H1 (cell line): ENCODE measurements around the gene VPS9D1. TPM values are rescaled to one million over a fixed set of nuclear protein-coding genes. Genes with fewer than 3 reads are reported as not detected.

Experiments
- CREB1 ChIP-seq: IDR thresholded peaks from 2 replicates; pipeline ENCODE4 v1.6.1; 2012; ENCODE audit warnings: inconsistent platforms
- RAD21 ChIP-seq, 2 experiments: IDR thresholded peaks in 1 of 2; conservative IDR thresholded peaks in 1 of 2; 2 replicates each; pipeline ENCODE4 v1.6.1; 2011; ENCODE audit warnings: low read depth in 2 of 2, low read length in 2 of 2, improper control_type of control experiment in 1 of 2, inconsistent platforms in 1 of 2, mild to moderate bottlenecking in 1 of 2, moderate library complexity in 1 of 2
- polyA plus RNA-seq, 7 experiments: library from polyadenylated mRNA; depleted of rRNA in 3 of 7; stranded (reverse) in 5 of 7; unstranded in 2 of 7; fragments of >200 nt in 5 of 7; fragments of 200-250 nt in 2 of 7; gene quantifications; 1 replicate in 5 of 7; 2 replicates in 1 of 7; 4 replicates in 1 of 7; pipeline versions ENCODE4 v1.2.1 to v1.2.3, GENCODE V29; 2011 to 2013; ENCODE audit warnings: missing spikeins in 2 of 7, mixed read lengths in 2 of 7
- total RNA-seq: library from RNA; stranded (reverse); fragmentation: NEBNext Ultra II Directional; extraction: Animal tissue kit (Norgen Biotek cat#: 25700); gene quantifications from 2 replicates; pipeline ENCODE4 v1.2.1, GENCODE V29; 2021
- TF ChIP-seq, protein P1 (sequence below): IDR thresholded peaks from 2 replicates; pipeline ENCODE4 v1.6.1; 2012; ENCODE audit warnings: inconsistent platforms
- TF ChIP-seq, protein P2 (sequence below): IDR thresholded peaks from 2 replicates; pipeline ENCODE4 v1.6.1; 2012; ENCODE audit warnings: low read length, inconsistent platforms

Gene VPS9D1
- total and polyA plus RNA-seq, 2 of the 8 experiments (the other 6 are each of a cell fraction or from before 2014, with no cell fraction given), result 2.9 to 5.4 TPM

DNA sequence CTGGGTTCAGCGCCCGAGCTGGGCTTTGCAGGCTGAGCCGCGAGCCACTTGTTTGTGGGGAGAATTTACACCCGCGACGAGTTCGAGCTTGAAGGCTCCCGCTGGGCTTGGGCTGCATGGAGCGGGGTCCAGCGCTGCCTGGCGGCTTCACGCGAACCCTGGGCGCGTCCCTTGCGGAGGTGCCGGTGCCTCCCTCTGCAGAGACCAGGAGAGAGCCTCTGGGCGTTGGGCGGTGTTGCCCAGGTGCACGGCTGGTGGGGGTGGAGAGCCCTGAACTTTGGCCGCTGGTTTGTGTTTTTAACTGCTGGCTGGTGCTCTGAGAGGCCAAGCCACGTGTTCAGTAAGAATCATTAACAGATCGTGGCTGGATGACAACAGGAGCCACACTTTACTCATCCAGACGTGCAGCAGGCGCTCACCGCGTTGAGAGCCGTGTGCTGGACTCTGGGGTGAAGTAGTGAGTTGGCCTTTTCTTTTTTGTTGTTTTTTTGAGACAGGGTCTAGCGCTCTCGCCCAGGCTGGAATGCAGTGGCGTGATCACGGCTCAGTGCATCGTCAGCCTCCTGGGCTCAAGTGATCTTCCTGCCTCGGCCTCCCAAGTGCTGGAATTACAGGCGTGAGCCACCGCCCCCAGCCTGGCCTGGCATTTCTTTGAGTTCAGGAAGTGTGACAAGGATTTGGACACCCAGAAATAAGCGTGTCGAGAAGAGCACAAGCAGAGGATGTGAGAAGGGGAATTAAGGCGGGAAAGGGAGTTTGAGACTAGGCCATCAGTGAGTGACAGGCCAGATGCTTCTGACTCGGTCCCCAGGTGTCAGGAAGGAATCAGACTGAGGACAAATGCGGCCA lies 33.4 kb downstream of the VPS9D1 start (continued):
- TF ChIP-seq, protein P1, sequence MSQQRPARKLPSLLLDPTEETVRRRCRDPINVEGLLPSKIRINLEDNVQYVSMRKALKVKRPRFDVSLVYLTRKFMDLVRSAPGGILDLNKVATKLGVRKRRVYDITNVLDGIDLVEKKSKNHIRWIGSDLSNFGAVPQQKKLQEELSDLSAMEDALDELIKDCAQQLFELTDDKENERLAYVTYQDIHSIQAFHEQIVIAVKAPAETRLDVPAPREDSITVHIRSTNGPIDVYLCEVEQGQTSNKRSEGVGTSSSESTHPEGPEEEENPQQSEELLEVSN, result peak; percentile 77
- TF ChIP-seq, protein P2, sequence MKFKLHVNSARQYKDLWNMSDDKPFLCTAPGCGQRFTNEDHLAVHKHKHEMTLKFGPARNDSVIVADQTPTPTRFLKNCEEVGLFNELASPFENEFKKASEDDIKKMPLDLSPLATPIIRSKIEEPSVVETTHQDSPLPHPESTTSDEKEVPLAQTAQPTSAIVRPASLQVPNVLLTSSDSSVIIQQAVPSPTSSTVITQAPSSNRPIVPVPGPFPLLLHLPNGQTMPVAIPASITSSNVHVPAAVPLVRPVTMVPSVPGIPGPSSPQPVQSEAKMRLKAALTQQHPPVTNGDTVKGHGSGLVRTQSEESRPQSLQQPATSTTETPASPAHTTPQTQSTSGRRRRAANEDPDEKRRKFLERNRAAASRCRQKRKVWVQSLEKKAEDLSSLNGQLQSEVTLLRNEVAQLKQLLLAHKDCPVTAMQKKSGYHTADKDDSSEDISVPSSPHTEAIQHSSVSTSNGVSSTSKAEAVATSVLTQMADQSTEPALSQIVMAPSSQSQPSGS, result no peak
- TF ChIP-seq CREB1 (no peak), RAD21 (IDR thresholded peaks at IDR 0.05 in 1 of 2, conservative IDR thresholded peaks at IDR 0.05 in 1 of 2; ENCODE audit: low read depth in 2 of 2, low read length in 2 of 2) (no peak)
- TF ChIP-seq, all 59 proteins: peak for 7
